ENCODE results near the gene CSRP1. TPM values are rescaled to one million over a fixed set of nuclear protein-coding genes. Genes with fewer than 3 reads are reported as not detected.

Gene CSRP1
- total and polyA plus RNA-seq, 9 of the 15 experiments (the other 6 are each of a cell fraction or from before 2014, with no cell fraction given): 6.8 to 39.4 (median 23.7) TPM

GRCh38 chr1:201554190-201554600, 47.3 kb upstream of the CSRP1 start (continued):
- 0 out of 2 replicates have a peak, but pooled peaks have one; percentile 9 for TF ChIP-seq PKNOX1 (IDR thresholded peaks at IDR 0.05)

GRCh38 chr1:201553496-201554189, 46.7 kb upstream of the CSRP1 start:
- BruUV-seq (replicated peaks): no TSS peak
- CTCF ChIA-PET (ENCODE audit: low intra/inter-chr PET ratio): no interaction called here
- Histone ChIP-seq H3K9me1 (ENCODE audit: control insufficient read depth, insufficient read depth, low read length) (no peaks in the 10 kb centered on the region), H2AFZ (ENCODE audit: low read depth, low read length) (peak overlapping the region; percentile 66), H3K9ac (ENCODE audit: insufficient read depth in 1 of 2, low read depth in 2 of 2, low read length in 2 of 2) (no peak overlapping the region; a peak in 1 of 4 replicates), H4K20me1 (replicated peaks; ENCODE audit: control insufficient read depth, insufficient read depth, low read length) (no peaks in the 10 kb centered on the region), H3K4me1 (replicated peaks in 1 of 2; ENCODE audit: control insufficient read depth in 2 of 2, insufficient read depth in 2 of 2, low read length in 2 of 2) (peaks cover 5 to 47% of the 10 kb centered on the region in 2 experiments; a peak in 4 of 5 replicates), H3K27ac (ENCODE audit: extremely low read depth, low read depth, low read length) (peak overlapping the region; percentile 4; the same call in 1 of the 3 replicates), H3K4me3 (no peak overlapping the region), H3K79me2 (ENCODE audit: control insufficient read depth, insufficient read depth, low read length) (no peaks in the 10 kb centered on the region), H3K9me3 (replicated peaks; ENCODE audit: control insufficient read depth, insufficient read depth, low read depth, low read length) (no peaks in the 10 kb centered on the region), H3K27me3 (ENCODE audit: control insufficient read depth in 2 of 2, insufficient read depth in 2 of 2, low read length in 2 of 2) (no peaks in the 10 kb centered on the region), H3K36me3 (ENCODE audit: control insufficient read depth, insufficient read depth, low read length) (no peaks in the 10 kb centered on the region), H3K4me2 (ENCODE audit: insufficient read depth, low read length) (no peak overlapping the region)
- POLR2A ChIA-PET: interaction anchor here (0.7 to 1.3 kb wide), 3 partner anchors 10 to 582 kb away, joined by 3 read pairs; no protein-coding TSS in a partner anchor
- ATAC-seq (no peak), DNase-seq (ENCODE audit: extremely low read depth in 1 of 4, low spot score in 3 of 4) (no peak), FAIRE-seq (no peak)
- intact Hi-C loops (cut with micrococcal nuclease): no loop called here
- 45% methylated on average over 8 of the region's 8 CpGs for WGBS (ENCODE audit: insufficient coverage, low coverage, missing lambda C conversion rate)
- in situ Hi-C loops (cut with MboI): no loop called here
- TF ChIP-seq BCL6 (CRISPR knock-in tag; IDR thresholded peaks at IDR 0.05): no peak
- TF ChIP-seq ZBTB33 (CRISPR knock-in tag; IDR thresholded peaks at IDR 0.05): no peak
- TF ChIP-seq SOX6 (IDR thresholded peaks at IDR 0.05): peak; percentile 25; the same call in 1 of the 2 replicates
- TF ChIP-seq SPI1 (IDR thresholded peaks at IDR 0.05; ENCODE audit: borderline replicate concordance, low read depth, low read length): peak; percentile 30; the same call in 1 of the 2 replicates
- TF ChIP-seq ZBTB49 (CRISPR knock-in tag; IDR thresholded peaks at IDR 0.05; ENCODE audit: borderline replicate concordance): 0 out of 2 replicates have a peak, but pooled peaks have one; percentile 25
- TF ChIP-seq THRB (CRISPR knock-in tag; conservative IDR thresholded peaks at IDR 0.05): 0 out of 2 replicates have a peak, but pooled peaks have one; percentile 61
- TF ChIP-seq KLF6 (CRISPR knock-in tag; IDR thresholded peaks at IDR 0.05; ENCODE audit: borderline replicate concordance): peak; percentile 24; the same call in 1 of the 2 replicates
- no peak for TF ChIP-seq BRF1 (IDR thresholded peaks at IDR 0.05; ENCODE audit: borderline replicate concordance, extremely low read depth, insufficient read length)
